Liver (tissue), 9 donors: Measurements from ENCODE around the gene SPTSSA. TPM values are rescaled to one million over a fixed set of nuclear protein-coding genes. Genes with fewer than 3 reads are reported as not detected.

ENCODE experiments used
- DNase-seq: peaks from one replicate; pipeline ENCODE4 v3.0.0-alpha.2; 2017; ENCODE audit warnings: low spot score
- H3K27ac ChIP-seq, 2 donors: one replicate each; pipeline ENCODE4 v1.7.0; 2013; ENCODE audit warnings: inconsistent platforms in 2 of 2, low read length in 2 of 2, control low read depth in 1 of 2, low read depth in 1 of 2, mild to moderate bottlenecking in 1 of 2
- H3K27me3 ChIP-seq, 4 donors: one replicate each; pipeline versions ENCODE4 v1.6.1 to v1.7.0; 2013; ENCODE audit warnings: low read length in 3 of 4, inconsistent platforms in 1 of 4, mild to moderate bottlenecking in 1 of 4, moderate library complexity in 1 of 4; ENCODE audit not compliant: control insufficient read depth in 4 of 4, insufficient read depth in 4 of 4
- H3K36me3 ChIP-seq, 4 donors: one replicate each; pipeline versions ENCODE4 v1.6.1 to v1.7.0; 2013; ENCODE audit warnings: low read length in 3 of 4, mild to moderate bottlenecking in 3 of 4, low read depth in 1 of 4, moderate library complexity in 1 of 4; ENCODE audit not compliant: control insufficient read depth in 4 of 4, insufficient read depth in 3 of 4
- H3K4me1 ChIP-seq, 4 donors: one replicate each; pipeline versions ENCODE4 v1.6.1 to v1.7.0; 2013; ENCODE audit warnings: low read length in 3 of 4, mild to moderate bottlenecking in 3 of 4, moderate library complexity in 1 of 4; ENCODE audit not compliant: control insufficient read depth in 4 of 4, insufficient read depth in 4 of 4
- H3K4me3 ChIP-seq, 3 donors: one replicate each; pipeline versions ENCODE4 v1.6.1 to v1.7.0; 2013; ENCODE audit warnings: low read length in 3 of 3, control low read depth in 1 of 3, low read depth in 1 of 3, mild to moderate bottlenecking in 1 of 3
- H3K9ac ChIP-seq, 2 donors: one replicate each; pipeline ENCODE4 v1.7.0; 2013; ENCODE audit warnings: low read length in 2 of 2, mild to moderate bottlenecking in 2 of 2, moderate library complexity in 2 of 2, control low read depth in 1 of 2, low read depth in 1 of 2
- H3K9me3 ChIP-seq, 4 donors: one replicate each; pipeline versions ENCODE4 v1.6.1 to v1.7.0; 2013; ENCODE audit warnings: low read length in 3 of 4; ENCODE audit not compliant: control insufficient read depth in 4 of 4
- CTCF ChIP-seq: fragments of 150-350 bp; IDR thresholded peaks from 2 replicates; pipeline ENCODE4 v1.5.1; 2017; ENCODE audit warnings: improper control_type of control experiment, low read depth, low read length; ENCODE audit not compliant: missing input control
- EGR1 ChIP-seq, 2 donors: IDR thresholded peaks; 2 replicates each; pipeline ENCODE4 v1.6.1; 2016 to 2018; ENCODE audit warnings: antibody characterized with exemption in 2 of 2, low read depth in 2 of 2
- FOXA2 ChIP-seq: IDR thresholded peaks from 2 replicates; pipeline ENCODE4 v1.6.1; 2016; ENCODE audit warnings: antibody characterized with exemption
- GABPA ChIP-seq, 2 donors: IDR thresholded peaks in 1 of 2; conservative IDR thresholded peaks in 1 of 2; 2 replicates each; pipeline ENCODE4 v1.6.1; 2016; ENCODE audit warnings: antibody characterized with exemption in 2 of 2, mild to moderate bottlenecking in 1 of 2, moderate library complexity in 1 of 2
- HNF4A ChIP-seq, 2 donors: conservative IDR thresholded peaks; 2 replicates each; pipeline ENCODE4 v1.6.1; 2016; ENCODE audit warnings: antibody characterized with exemption in 2 of 2, mild to moderate bottlenecking in 2 of 2
- HNF4G ChIP-seq: IDR thresholded peaks from 2 replicates; pipeline ENCODE4 v1.6.1; 2016; ENCODE audit warnings: antibody characterized with exemption
- JUND ChIP-seq, 2 donors: IDR thresholded peaks; 2 replicates each; pipeline ENCODE4 v1.6.1; 2016; ENCODE audit warnings: antibody characterized with exemption in 2 of 2
- NR2F2 ChIP-seq: IDR thresholded peaks from 2 replicates; pipeline ENCODE4 v1.6.1; 2016; ENCODE audit warnings: antibody characterized with exemption
- RAD21 ChIP-seq, 2 donors: IDR thresholded peaks; 2 replicates each; pipeline ENCODE4 v1.6.1; 2016; ENCODE audit warnings: antibody characterized with exemption in 2 of 2, mild to moderate bottlenecking in 2 of 2
- REST ChIP-seq: IDR thresholded peaks from 2 replicates; pipeline ENCODE4 v1.6.1; 2016; ENCODE audit warnings: antibody characterized with exemption, mild to moderate bottlenecking
- SP1 ChIP-seq: IDR thresholded peaks from 2 replicates; pipeline ENCODE4 v1.6.1; 2018; ENCODE audit warnings: antibody characterized with exemption, mild to moderate bottlenecking
- YY1 ChIP-seq: IDR thresholded peaks from 2 replicates; pipeline ENCODE4 v1.6.1; 2016; ENCODE audit warnings: antibody characterized with exemption, mild to moderate bottlenecking
- WGBS: extraction: QIAGEN DNeasy Blood & Tissue Kit; methylation state at CpG from one replicate; pipeline ENCODE4 v1.1.7; 2013; 5-methylcytosine and 5-hydroxymethylcytosine counted together
- polyA plus RNA-seq, 2 donors: library from polyadenylated mRNA; stranded (reverse) in 1 of 2; unstranded in 1 of 2; fragments of 200-250 nt in 1 of 2; fragments of >200 nt in 1 of 2; fragmentation: Nextera tagmentation in 1 of 2; extraction: Ambion mirVana in 1 of 2; gene quantifications; one replicate each; pipeline versions ENCODE4 v1.2.1 to v1.2.3, GENCODE V29; 2013 to 2015
- total RNA-seq, 2 donors: library from RNA; depleted of rRNA; stranded (reverse); fragments of >200 nt; gene quantifications; one replicate each; pipeline ENCODE4 v1.2.3, GENCODE V29; 2014
- TF ChIP-seq, protein P1 (sequence below): IDR thresholded peaks from 2 replicates; pipeline ENCODE4 v1.6.1; 2016; ENCODE audit warnings: antibody characterized with exemption
- TF ChIP-seq, protein P2 (sequence below): IDR thresholded peaks from 2 replicates; pipeline ENCODE4 v1.6.1; 2016; ENCODE audit warnings: antibody characterized with exemption
- TF ChIP-seq, protein P3 (sequence below): IDR thresholded peaks from 2 replicates; pipeline ENCODE4 v1.6.1; 2016; ENCODE audit warnings: antibody characterized with exemption
- donor health status: healthy.
- donor health status: healthy.
- donor health status: healthy.
- donor health status: healthy.
- donor health status: healthy.

Gene SPTSSA
- total and polyA plus RNA-seq, 4 donors = 9.5 to 15.2 (median 12.1) TPM

DNA sequence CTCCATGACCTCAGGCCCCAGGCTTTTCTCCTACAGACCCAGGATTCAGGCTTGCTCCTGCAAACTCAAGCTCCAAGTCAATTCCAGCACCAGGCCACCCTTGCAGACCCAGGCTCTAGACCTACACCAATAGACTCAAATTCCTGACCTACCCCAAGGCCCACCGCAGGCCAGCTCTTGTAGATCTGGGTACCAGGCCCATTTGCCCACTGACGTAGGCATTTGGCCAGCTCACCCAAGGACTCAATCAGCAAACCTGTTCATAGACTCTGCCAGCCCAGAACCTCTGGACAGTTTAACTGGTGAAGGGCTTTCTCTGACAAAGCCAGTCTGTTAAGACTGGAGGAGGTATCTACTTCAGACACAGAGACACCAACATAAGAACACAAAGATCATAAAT, 52.3 kb downstream of the SPTSSA start:
- H3K27ac ChIP-seq = no peak overlapping the region
- 84% methylated on average over 2 of the region's 2 CpGs for WGBS

GRCh38 chr14:34407951-34408350, 54.1 kb downstream of the SPTSSA start:
- DNase-seq = no peak
- Histone ChIP-seq H3K27me3 (no peaks in the 10 kb centered on the region), H3K9me3 (peaks cover 0 to 2% (median under 1%) of the 10 kb centered on the region in 4 donors), H3K4me1 (no peaks in the 10 kb centered on the region), H3K4me3 (no peak overlapping the region), H3K27ac (no peak overlapping the region), H3K9ac (no peak overlapping the region), H3K36me3 (no peaks in the 10 kb centered on the region)
- no peak for TF ChIP-seq NR2F2
- no peak for TF ChIP-seq YY1
- TF ChIP-seq CTCF = no peak
- no peak for TF ChIP-seq RAD21 (IDR thresholded peaks at IDR 0.05)
- TF ChIP-seq SP1 = no peak
- TF ChIP-seq HNF4A (conservative IDR thresholded peaks at IDR 0.05) = no peak
- TF ChIP-seq EGR1 (IDR thresholded peaks at IDR 0.05; ENCODE audit: low read depth in 2 of 2) = no peak
- no peak for TF ChIP-seq FOXA2
- no peak for TF ChIP-seq GABPA (IDR thresholded peaks at IDR 0.05 in 1 of 2, conservative IDR thresholded peaks at IDR 0.05 in 1 of 2)
- no peak for TF ChIP-seq JUND (IDR thresholded peaks at IDR 0.05)
- no peak for TF ChIP-seq HNF4G
- no peak for TF ChIP-seq REST
- TF ChIP-seq, protein P1, sequence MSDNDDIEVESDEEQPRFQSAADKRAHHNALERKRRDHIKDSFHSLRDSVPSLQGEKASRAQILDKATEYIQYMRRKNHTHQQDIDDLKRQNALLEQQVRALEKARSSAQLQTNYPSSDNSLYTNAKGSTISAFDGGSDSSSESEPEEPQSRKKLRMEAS = no peak
- TF ChIP-seq, protein P2, sequence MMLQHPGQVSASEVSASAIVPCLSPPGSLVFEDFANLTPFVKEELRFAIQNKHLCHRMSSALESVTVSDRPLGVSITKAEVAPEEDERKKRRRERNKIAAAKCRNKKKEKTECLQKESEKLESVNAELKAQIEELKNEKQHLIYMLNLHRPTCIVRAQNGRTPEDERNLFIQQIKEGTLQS = no peak
- WGBS = 93% methylated on average over 1 of the region's 1 CpG

More for the DNA sequence above, 52.3 kb downstream of the SPTSSA start:
- Histone ChIP-seq H3K36me3 (no peaks in the 10 kb centered on the region), H3K27me3 (no peaks in the 10 kb centered on the region), H3K9ac (no peak overlapping the region), H3K4me3 (no peak overlapping the region), H3K9me3 (peaks cover 0 to 3% (median 1%) of the 10 kb centered on the region in 4 donors), H3K4me1 (no peaks in the 10 kb centered on the region)
- no peak for DNase-seq
- TF ChIP-seq HNF4A (conservative IDR thresholded peaks at IDR 0.05) (no peak), GABPA (IDR thresholded peaks at IDR 0.05 in 1 of 2, conservative IDR thresholded peaks at IDR 0.05 in 1 of 2) (no peak), HNF4G (no peak)
- TF ChIP-seq, protein P1 = no peak
- TF ChIP-seq, protein P3, sequence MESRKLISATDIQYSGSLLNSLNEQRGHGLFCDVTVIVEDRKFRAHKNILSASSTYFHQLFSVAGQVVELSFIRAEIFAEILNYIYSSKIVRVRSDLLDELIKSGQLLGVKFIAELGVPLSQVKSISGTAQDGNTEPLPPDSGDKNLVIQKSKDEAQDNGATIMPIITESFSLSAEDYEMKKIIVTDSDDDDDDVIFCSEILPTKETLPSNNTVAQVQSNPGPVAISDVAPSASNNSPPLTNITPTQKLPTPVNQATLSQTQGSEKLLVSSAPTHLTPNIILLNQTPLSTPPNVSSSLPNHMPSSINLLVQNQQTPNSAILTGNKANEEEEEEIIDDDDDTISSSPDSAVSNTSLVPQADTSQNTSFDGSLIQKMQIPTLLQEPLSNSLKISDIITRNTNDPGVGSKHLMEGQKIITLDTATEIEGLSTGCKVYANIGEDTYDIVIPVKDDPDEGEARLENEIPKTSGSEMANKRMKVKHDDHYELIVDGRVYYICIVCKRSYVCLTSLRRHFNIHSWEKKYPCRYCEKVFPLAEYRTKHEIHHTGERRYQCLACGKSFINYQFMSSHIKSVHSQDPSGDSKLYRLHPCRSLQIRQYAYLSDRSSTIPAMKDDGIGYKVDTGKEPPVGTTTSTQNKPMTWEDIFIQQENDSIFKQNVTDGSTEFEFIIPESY = no peak
